Measurements from ENCODE around the gene RGS3. TPM values are rescaled to one million over a fixed set of nuclear protein-coding genes. Genes with fewer than 3 reads are reported as not detected.

Gene RGS3
- total RNA-seq, 1 donor from 2014 or later: 122 TPM

DNA sequence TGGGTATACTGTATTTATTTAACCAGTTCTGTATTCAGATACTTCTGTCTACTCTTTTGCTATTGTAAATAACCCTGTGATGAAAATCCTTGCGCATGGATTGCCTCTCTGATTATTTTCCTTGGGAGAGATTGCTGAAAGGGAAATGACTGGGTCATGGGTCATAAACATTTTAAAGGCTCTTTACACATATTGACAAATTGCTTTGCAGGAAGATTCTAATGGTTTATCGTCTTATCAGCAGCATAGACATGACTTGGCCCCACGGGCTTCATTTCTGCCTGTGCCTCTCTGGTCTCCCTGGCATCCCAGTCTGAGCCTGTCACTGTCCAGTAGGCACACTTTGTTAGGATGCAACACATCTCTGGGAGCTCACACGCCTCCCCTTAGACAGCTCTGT is 52.3 kb downstream of the RGS3 start:
- Mint-ChIP-seq H3K4me1 (peaks cover 81% of the 10 kb centered on the region), H3K36me3 (ENCODE audit: low read depth) (peaks cover 26% of the 10 kb centered on the region), H3K4me3 (no peak overlapping the region), H3K27me3 (no peaks in the 10 kb centered on the region), H3K27ac (peak overlapping the region; percentile 60), H3K9me3 (no peaks in the 10 kb centered on the region)
- intact Hi-C loops (cut with micrococcal nuclease): loop anchor here (2.0 to 10.0 kb wide), 5 partner anchors 69 to 869 kb away; partner anchors contain the start of genes AKNA, CDC26 and PRPF4
- no peak for DNase-seq

DNA sequence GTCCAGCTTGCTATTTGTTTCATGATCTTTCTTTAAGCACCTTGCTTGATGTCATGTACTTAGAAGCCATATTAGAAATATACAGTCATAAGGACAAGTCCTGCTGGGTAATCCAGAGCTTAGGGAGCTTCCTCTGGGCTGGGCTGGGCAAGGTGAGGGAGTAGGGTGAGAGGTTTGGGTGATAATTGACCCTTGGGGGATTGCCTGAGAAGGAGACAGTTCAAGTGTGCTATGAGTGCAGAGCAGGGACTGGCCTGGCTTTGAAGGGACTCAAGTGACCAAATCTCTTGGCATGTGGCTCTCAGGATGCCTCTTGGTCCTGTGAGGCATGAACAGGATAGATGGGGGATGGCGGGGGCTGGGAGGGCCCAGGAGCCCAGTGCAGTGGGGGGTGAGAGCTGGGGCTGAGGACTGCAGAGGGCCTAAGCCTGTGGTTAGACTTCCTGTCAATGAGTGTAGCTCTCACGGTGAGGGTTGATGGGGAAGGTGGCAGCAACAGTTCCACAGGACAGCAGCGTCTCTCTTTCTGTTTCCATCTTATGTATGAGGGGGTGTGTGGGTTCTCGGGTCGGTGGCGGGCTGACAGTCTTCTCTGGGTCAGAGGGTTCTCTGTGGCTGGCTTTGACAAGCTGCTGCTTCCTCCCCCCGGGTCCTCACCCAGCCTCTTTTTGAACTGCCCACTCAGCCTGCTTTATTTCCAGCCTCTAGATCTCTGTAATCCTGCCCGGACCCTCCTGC is 53.5 kb downstream of the RGS3 start:
- intact Hi-C loops (cut with micrococcal nuclease): loop anchor here (1.0 to 10.0 kb wide), 7 partner anchors 31 to 868 kb away; partner anchors contain the start of genes AKNA, CDC26 and PRPF4
- DNase-seq: peak; percentile 91
- peaks cover 32% of the 10 kb centered on the region for H3K36me3 Mint-ChIP-seq (ENCODE audit: low read depth)
- no peaks in the 10 kb centered on the region for H3K27me3 Mint-ChIP-seq
- H3K4me3 Mint-ChIP-seq: peak overlapping the region; percentile 89
- no peaks in the 10 kb centered on the region for H3K9me3 Mint-ChIP-seq
- peaks cover 76% of the 10 kb centered on the region for H3K4me1 Mint-ChIP-seq
- peak overlapping the region; percentile 88 for H3K27ac Mint-ChIP-seq

DNA sequence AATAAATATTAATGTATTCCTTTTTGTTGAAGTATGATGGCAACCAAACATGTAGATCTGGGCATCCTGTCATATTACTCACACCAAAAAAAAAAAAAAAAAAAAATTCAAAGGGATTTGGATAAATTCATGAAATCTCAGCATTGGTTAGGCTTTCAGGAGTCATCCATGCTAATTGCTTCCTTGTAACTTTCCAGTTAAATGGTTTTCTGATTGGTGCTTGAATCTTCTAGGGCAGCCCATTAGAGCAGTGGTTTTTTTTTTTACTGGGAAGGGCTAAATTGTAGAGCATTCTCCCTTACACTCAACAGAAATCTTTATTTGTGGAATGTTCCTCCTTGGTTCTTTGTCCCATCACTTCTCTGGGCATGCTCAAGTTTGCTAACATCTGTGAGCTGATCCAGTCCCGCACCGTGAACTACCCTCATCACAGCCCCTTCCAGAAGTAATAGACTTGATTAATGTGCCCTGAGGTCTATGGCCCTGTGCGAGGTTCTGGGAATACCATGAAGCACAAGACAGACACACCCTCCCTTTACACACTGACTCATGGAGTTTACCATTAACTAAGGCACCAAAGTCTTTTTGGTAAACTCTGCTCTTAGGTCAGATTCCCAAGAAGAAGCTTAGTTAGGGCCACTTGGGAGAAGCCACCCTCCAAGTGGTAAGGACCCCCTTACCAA is 56.0 kb downstream of the RGS3 start:
- intact Hi-C loops (cut with micrococcal nuclease): loop anchor here (5.0 to 10.0 kb wide), 3 partner anchors 138 to 865 kb away; partner anchors contain the start of genes AKNA, CDC26 and PRPF4

DNA sequence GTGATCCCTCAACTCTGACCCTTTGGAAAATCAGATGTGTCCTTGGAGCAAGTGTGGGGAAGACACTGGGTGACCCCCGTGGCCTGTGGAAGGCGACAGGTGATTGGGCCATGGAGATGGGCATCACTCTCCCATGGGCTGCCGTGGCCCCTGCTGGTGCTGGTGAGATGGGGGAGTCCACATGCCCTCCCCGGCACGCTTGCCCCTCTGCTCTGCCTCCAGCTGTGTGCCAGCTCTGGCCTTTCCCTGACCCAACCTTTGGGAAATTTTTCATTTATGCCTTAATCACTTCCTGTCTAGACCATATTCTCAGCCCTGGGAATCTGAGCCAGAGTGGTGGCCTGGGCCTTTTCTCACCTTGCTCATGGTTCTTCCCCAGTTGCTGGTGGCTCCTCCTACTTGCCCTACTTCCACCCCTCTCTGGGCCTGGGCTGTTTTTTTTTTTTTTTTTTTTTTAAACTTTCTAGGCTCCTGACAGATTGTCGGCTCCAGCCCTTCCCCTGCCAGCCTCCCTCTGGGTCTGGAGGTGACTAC is 56.6 kb downstream of the RGS3 start:
- H3K4me3 Mint-ChIP-seq: peak overlapping the region; percentile 89
- peaks cover 76% of the 10 kb centered on the region for H3K4me1 Mint-ChIP-seq
- no peaks in the 10 kb centered on the region for H3K27me3 Mint-ChIP-seq
- peak; percentile 76 for DNase-seq
- H3K27ac Mint-ChIP-seq: peak overlapping the region; percentile 65
- peaks cover 59% of the 10 kb centered on the region for H3K36me3 Mint-ChIP-seq (ENCODE audit: low read depth)
- no peaks in the 10 kb centered on the region for H3K9me3 Mint-ChIP-seq
- intact Hi-C loops (cut with micrococcal nuclease): no loop called here

More for the DNA sequence above, 56.0 kb downstream of the RGS3 start:
- Mint-ChIP-seq H3K9me3 (no peaks in the 10 kb centered on the region), H3K4me3 (peak overlapping the region; percentile 89), H3K27me3 (no peaks in the 10 kb centered on the region), H3K27ac (peak overlapping the region; percentile 19), H3K4me1 (peaks cover 77% of the 10 kb centered on the region), H3K36me3 (ENCODE audit: low read depth) (peaks cover 55% of the 10 kb centered on the region)
- no peak for DNase-seq

DNA sequence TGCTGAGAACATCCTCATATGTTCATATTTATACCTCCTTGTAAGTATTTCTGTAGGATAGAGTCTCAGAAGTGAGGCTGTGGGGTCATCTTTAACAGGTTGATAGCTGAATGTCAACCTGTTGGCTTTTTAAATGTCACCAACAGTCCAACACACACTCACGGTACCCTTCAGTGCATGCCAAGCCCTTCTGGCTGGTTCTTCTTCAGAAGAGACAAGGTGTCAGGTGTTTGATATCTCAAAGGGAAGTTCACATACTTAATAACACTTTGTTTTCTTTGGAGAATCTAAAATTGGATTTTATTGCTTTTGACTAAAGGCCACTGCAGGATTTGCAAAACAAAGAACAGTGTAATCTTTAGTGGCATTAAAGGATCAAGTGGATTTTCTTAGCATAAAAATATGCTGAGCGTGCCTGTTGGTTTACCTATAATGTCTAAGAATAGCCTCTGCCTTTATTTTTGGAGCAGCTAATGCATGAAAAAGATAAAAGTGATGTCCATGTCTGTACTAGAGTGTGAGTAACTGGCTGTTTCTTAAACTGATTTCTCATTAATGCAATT is 58.2 kb downstream of the RGS3 start:
- intact Hi-C loops (cut with micrococcal nuclease): no loop called here

DNA sequence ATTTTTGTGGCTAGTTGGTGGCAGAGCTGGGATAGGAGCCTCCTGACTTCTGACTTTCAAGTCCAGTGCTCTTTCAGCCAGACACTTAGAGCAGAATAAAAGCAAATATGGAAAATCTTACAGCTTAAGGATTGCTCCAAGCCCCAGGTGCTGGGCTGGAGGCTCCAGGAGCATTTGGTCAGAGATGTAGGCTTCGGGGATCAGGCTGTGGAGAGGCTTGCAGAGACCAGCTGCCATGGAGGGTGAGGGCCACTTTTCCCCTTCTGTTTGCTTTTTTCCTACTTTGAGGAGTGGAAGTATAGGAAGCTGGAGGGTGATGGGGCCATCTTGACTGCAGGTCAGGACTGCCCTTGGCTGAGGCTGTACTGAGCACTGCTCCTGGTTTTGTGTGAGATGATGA is 58.9 kb downstream of the RGS3 start:
- Mint-ChIP-seq H3K9me3 (no peaks in the 10 kb centered on the region), H3K27me3 (no peaks in the 10 kb centered on the region), H3K36me3 (ENCODE audit: low read depth) (peaks cover 68% of the 10 kb centered on the region), H3K4me3 (peak overlapping the region; percentile 79), H3K4me1 (peaks cover 77% of the 10 kb centered on the region), H3K27ac (peak overlapping the region; percentile 73)
- intact Hi-C loops (cut with micrococcal nuclease): no loop called here
- DNase-seq: no peak

More for the DNA sequence above, 58.2 kb downstream of the RGS3 start:
- H3K4me1 Mint-ChIP-seq: peaks cover 77% of the 10 kb centered on the region
- DNase-seq: no peak
- H3K27ac Mint-ChIP-seq: no peak overlapping the region
- H3K9me3 Mint-ChIP-seq: no peaks in the 10 kb centered on the region
- peak overlapping the region; percentile 79 for H3K4me3 Mint-ChIP-seq
- H3K36me3 Mint-ChIP-seq (ENCODE audit: low read depth): peaks cover 66% of the 10 kb centered on the region
- H3K27me3 Mint-ChIP-seq: no peaks in the 10 kb centered on the region

DNA sequence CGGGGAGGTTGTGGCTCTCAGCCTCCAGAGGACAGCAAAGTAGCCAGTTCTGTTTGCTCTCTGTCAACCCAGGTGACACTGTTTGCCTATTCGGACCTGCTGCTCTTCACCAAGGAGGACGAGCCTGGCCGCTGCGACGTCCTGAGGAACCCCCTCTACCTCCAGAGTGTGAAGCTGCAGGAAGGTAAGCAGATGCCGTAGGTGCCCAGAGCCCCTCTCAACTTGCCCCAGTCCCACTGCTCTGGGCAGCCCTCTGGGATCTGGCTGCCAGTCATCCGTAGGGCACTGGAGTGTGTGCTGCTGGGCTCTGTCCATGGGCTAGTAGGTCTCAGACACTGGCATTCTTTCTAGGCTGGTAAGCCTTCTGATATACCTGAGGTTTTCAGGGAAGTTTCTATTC is 59.3 kb downstream of the RGS3 start:
- DNase-seq: no peak
- peak overlapping the region; percentile 81 for H3K27ac Mint-ChIP-seq
- no peaks in the 10 kb centered on the region for H3K9me3 Mint-ChIP-seq
- intact Hi-C loops (cut with micrococcal nuclease): loop anchor here (1.0 kb wide), 3 partner anchors 11 to 302 kb away; partner anchors contain the start of genes FKBP15 and SLC31A1
- H3K36me3 Mint-ChIP-seq (ENCODE audit: low read depth): peaks cover 71% of the 10 kb centered on the region
- H3K4me3 Mint-ChIP-seq: peak overlapping the region; percentile 79
- H3K4me1 Mint-ChIP-seq: peaks cover 77% of the 10 kb centered on the region
- H3K27me3 Mint-ChIP-seq: no peaks in the 10 kb centered on the region

DNA sequence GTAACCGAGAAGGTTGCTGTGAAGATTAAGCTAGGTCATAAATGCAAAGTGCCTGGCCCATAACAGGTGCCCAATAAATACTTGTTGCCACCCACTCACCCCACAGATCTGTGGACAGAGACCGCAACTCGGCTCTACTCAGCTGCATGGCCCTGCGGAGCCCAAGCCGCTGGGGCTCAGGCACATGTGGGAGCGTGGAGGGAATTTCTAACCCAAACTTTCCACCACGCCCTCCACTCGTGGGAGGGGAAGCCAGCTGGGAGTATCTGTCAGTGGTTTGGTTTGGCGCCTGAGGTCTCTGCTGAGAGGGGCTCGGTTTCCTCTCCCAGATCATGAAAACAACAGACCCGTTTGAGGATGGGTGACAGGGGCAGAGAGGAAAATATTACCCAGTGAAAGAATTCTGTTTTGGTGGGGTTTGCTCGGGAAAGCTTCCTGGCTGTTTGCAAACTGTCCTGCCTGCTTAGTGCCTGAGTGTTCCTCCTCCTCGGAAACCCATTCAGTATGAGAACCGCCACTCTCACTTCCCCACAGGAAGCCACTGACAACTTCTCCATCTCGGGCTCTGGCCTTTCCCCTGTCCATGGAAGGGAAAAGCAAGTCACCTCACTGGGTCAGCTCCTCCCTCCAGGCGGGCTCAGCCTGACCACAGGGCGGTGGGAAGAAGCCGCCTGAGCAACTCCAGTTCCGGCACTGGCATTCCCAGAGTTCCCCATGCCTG is 60.1 kb downstream of the RGS3 start:
- H3K4me3 Mint-ChIP-seq: peak overlapping the region; percentile 79
- H3K27me3 Mint-ChIP-seq: no peaks in the 10 kb centered on the region
- intact Hi-C loops (cut with micrococcal nuclease): loop anchor here (1.0 kb wide), 3 partner anchors 11 to 302 kb away; partner anchors contain the start of genes FKBP15 and SLC31A1
- H3K9me3 Mint-ChIP-seq: no peaks in the 10 kb centered on the region
- peak; percentile 84 for DNase-seq
- H3K36me3 Mint-ChIP-seq (ENCODE audit: low read depth): peaks cover 70% of the 10 kb centered on the region
- peak overlapping the region; percentile 81 for H3K27ac Mint-ChIP-seq
- peaks cover 72% of the 10 kb centered on the region for H3K4me1 Mint-ChIP-seq

DNA sequence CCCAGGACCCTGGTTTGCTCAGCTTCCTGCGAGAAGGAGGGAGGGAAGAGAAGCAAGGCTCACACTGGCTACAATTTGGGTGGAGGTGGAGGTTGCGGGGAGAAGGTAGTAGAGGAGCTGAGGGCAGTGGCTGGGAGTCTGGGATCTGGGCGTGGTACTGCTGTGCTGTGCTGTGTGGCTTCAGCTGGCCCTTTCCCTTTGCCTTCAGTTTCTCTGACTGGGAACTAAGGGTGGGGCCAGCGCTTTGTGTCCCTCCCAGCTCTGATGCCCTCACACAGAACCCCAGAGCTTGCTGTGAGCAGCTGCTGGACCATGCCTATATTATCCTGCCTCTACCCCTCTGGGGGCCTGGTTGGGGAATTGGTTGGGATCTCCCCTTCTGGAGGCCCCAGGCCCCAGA is 60.9 kb downstream of the RGS3 start:
- Mint-ChIP-seq H3K27ac (peak overlapping the region; percentile 81), H3K4me1 (peaks cover 65% of the 10 kb centered on the region), H3K27me3 (no peaks in the 10 kb centered on the region), H3K4me3 (peak overlapping the region; percentile 79), H3K36me3 (ENCODE audit: low read depth) (peaks cover 69% of the 10 kb centered on the region), H3K9me3 (no peaks in the 10 kb centered on the region)
- no peak for DNase-seq
- intact Hi-C loops (cut with micrococcal nuclease): no loop called here

DNA sequence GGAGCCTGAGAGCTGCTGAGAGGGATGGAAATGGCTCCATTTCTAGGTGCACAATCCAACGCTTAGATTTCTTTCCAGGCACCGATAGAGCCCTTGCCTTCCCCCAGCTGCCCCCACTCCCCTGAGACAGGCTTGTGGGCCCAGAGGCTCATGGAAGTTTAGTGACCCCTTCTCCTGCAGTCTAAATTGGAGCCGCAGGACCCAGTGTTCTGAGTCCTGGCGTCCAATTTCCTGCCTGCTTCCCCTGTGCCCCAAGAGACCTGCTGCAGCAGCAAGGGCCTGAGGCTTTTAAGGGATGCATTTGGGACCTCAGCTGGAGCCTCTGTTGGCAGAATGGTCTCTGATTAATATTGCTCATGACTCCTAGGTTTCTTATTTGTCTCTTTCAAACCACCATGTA is 61.7 kb downstream of the RGS3 start:
- DNase-seq: no peak
- H3K9me3 Mint-ChIP-seq: no peaks in the 10 kb centered on the region
- peaks cover 57% of the 10 kb centered on the region for H3K4me1 Mint-ChIP-seq
- H3K4me3 Mint-ChIP-seq: peak overlapping the region; percentile 20
- peaks cover 68% of the 10 kb centered on the region for H3K36me3 Mint-ChIP-seq (ENCODE audit: low read depth)
- no peak overlapping the region for H3K27ac Mint-ChIP-seq
- H3K27me3 Mint-ChIP-seq: no peaks in the 10 kb centered on the region
- intact Hi-C loops (cut with micrococcal nuclease): no loop called here

DNA sequence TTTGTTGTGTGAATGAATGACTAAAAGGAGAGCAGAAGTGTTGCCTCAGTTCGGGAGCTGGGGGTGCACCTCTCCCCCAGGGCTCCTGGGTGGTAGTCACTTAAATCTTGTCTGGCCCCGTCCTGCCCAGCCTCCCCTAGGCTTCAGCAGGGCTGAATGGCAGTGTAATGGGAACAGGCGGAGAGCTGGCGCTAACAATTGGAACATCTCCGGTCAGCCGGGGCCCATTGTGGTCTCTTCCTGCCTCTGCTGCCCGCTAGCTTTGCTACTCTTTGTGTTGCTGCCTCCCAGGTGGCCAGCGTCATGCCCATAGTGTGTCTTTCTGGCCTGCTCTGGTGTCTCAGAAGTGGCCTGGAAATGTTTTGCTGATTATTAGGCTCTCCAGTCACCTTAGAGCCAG is 62.3 kb downstream of the RGS3 start:
- no peaks in the 10 kb centered on the region for H3K9me3 Mint-ChIP-seq
- H3K36me3 Mint-ChIP-seq (ENCODE audit: low read depth): peaks cover 70% of the 10 kb centered on the region
- H3K4me3 Mint-ChIP-seq: no peak overlapping the region
- H3K27me3 Mint-ChIP-seq: no peaks in the 10 kb centered on the region
- intact Hi-C loops (cut with micrococcal nuclease): no loop called here
- no peak overlapping the region for H3K27ac Mint-ChIP-seq
- H3K4me1 Mint-ChIP-seq: peaks cover 53% of the 10 kb centered on the region
- no peak for DNase-seq

DNA sequence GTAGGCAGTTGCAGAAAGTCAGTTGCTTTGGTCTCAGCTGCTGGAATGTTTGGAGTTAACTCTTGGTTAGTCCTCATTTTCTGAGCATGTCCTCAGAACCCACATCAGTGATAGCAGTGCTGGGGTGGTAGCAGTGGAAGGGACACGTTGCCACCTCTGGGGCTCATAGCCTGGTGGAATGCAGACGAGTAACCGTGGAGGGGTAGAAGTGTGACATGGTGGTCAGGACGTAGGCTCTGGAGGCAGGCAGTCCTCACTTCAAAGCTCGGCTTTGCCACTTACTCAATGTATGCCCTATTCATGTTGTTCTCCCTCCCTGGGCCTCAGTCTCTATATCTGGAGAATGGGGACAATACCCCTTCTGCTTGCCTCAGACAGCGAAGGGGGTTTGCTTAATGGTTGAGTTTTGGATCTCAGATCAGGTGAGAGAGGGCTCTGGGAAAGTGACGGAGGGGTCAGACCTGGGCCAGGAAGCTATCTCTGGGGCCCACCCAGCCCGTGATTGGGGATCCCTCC is 62.8 kb downstream of the RGS3 start:
- peaks cover 50% of the 10 kb centered on the region for H3K4me1 Mint-ChIP-seq
- intact Hi-C loops (cut with micrococcal nuclease): no loop called here

DNA sequence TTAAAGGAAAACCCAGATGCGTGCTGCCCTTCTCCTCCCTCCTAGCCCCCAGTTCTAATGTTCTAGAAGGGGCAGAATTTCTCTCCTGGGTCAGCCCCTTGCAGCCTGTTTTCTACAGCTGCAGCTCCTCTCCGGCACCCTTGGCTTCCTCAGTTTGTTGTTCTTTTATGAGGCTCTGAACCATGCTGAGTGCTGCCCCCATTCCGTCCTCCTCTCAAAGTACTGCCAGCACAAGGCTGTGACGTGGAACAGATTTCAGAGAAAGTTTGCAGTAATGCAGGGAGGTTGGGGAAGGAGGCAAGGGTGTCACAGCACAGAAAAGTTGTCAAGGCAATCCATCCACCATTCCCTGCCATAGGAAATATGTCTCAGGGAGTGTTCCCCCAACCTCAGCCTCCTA is 63.3 kb downstream of the RGS3 start:
- no peak for DNase-seq
- Mint-ChIP-seq H3K4me1 (peaks cover 47% of the 10 kb centered on the region), H3K27ac (no peak overlapping the region), H3K9me3 (no peaks in the 10 kb centered on the region), H3K27me3 (no peaks in the 10 kb centered on the region), H3K36me3 (ENCODE audit: low read depth) (peaks cover 71% of the 10 kb centered on the region), H3K4me3 (no peak overlapping the region)
- intact Hi-C loops (cut with micrococcal nuclease): no loop called here

More for the DNA sequence above, 62.8 kb downstream of the RGS3 start:
- Mint-ChIP-seq H3K27me3 (no peaks in the 10 kb centered on the region), H3K27ac (no peak overlapping the region), H3K9me3 (no peaks in the 10 kb centered on the region), H3K36me3 (ENCODE audit: low read depth) (peaks cover 69% of the 10 kb centered on the region), H3K4me3 (no peak overlapping the region)
- no peak for DNase-seq
